Left renal pelvis (tissue), 4 donors: ENCODE measurements around the gene CNTF. TPM values are rescaled to one million over a fixed set of nuclear protein-coding genes. Genes with fewer than 3 reads are reported as not detected.

Experiments used
- polyA plus RNA-seq, 4 donors: library from polyadenylated mRNA; unstranded; fragments of 120-200 nt; gene quantifications; one replicate each; pipeline ENCODE4 v1.2.1, GENCODE V29; 2013; ENCODE audit not compliant: insufficient read length in 4 of 4

CNTF gene
- polyA plus RNA-seq, 4 donors = 0.99 to 1.6 (median 1.3) TPM

Other genes starting within 250 kb of the CNTF start
- not detected for gene OR5B3, start 215.8 kb upstream of the CNTF start, polyA plus RNA-seq
- under 1 TPM in 1 of 4 donors, not detected in 3; 0.25 TPM for gene OR5B2, start 194.5 kb upstream of the CNTF start, polyA plus RNA-seq
- under 1 TPM in 1 of 4 donors, not detected in 3; 0.38 TPM for gene OR5B12, start 180.4 kb upstream of the CNTF start, polyA plus RNA-seq
- gene OR5B21, start 114.6 kb upstream of the CNTF start, polyA plus RNA-seq = not detected
- gene LPXN, start 46.8 kb upstream of the CNTF start, polyA plus RNA-seq = 1 to 10 TPM; 7.1 to 8.6 (median 8.2) TPM
- 10 to 100 TPM; 57.9 to 72.9 (median 61.2) TPM for gene ZFP91, start 43.6 kb upstream of the CNTF start, polyA plus RNA-seq
- 100 to 1,000 TPM in 3 of 4 donors, 1 to 10 TPM in 1; 2.7 to 151 (median 126) TPM for gene GLYAT, start 109.3 kb downstream of the CNTF start, polyA plus RNA-seq
- 1 to 10 TPM; 1.5 to 2.7 (median 2.2) TPM for gene GLYATL2, start 222.0 kb downstream of the CNTF start, polyA plus RNA-seq